B cell (primary cell): Measurements from ENCODE around the gene C12orf56. TPM values are rescaled to one million over a fixed set of nuclear protein-coding genes. Genes with fewer than 3 reads are reported as not detected.

Experiments
- ATAC-seq: fragments of 200-7000 bp; cut with Tn5 transposase; one replicate; pipeline ENCODE4 v1.10.0; 2021; ENCODE audit warnings: low read depth, mild to moderate bottlenecking, moderate number of reproducible peaks, moderate library complexity
- CTCF ChIA-PET: fragments of 350-600 bp; sonication (Branson Sonifier 250); formaldehyde crosslinking; loops from one replicate; lab custom pipeline; 2021; ENCODE audit warnings: antibody characterized with exemption, inconsistent platforms; lab: Charles Lee
- POLR2A ChIA-PET: fragments of 350-600 bp; sonication (Branson Sonifier 250); formaldehyde crosslinking; loops from one replicate; lab custom pipeline; 2021; ENCODE audit warnings: antibody characterized with exemption; lab: Charles Lee
- DNase-seq: peaks from one replicate; pipeline ENCODE4 v3.0.0; 2013
- H2AFZ ChIP-seq: 2 replicates; pipeline ENCODE4 v1.6.1; 2012; ENCODE audit warnings: mild to moderate bottlenecking, low read depth, low read length; ENCODE audit not compliant: insufficient read depth, poor library complexity, severe bottlenecking
- H3K27ac ChIP-seq, 2 donors: 1 replicate in 1 of 2; 2 replicates in 1 of 2; pipeline ENCODE4 v1.5.1; 2012 to 2013; ENCODE audit warnings: low read length in 2 of 2, mild to moderate bottlenecking in 2 of 2, moderate library complexity in 1 of 2
- H3K27me3 ChIP-seq, 4 experiments: fragments of 200-600 bp in 1 of 4; sonication (generic) in 1 of 4; replicated peaks in 1 of 4; 1 replicate in 2 of 4; 2 replicates in 2 of 4; pipeline versions ENCODE4 v1.6.1 to v1.7.0; 2013 to 2016; ENCODE audit warnings: low read length in 3 of 4, mild to moderate bottlenecking in 2 of 4, mixed read lengths in 1 of 4, moderate library complexity in 1 of 4; ENCODE audit not compliant: insufficient read depth in 4 of 4, control insufficient read depth in 3 of 4; ENCODE audit errors: control extremely low read depth in 1 of 4
- H3K36me3 ChIP-seq, 2 experiments: replicated peaks in 1 of 2; 1 replicate in 1 of 2; 2 replicates in 1 of 2; pipeline versions ENCODE4 v1.6.1 to v1.7.1; 2013; ENCODE audit warnings: low read length in 1 of 2; ENCODE audit not compliant: insufficient read depth in 2 of 2, control insufficient read depth in 1 of 2; ENCODE audit errors: control extremely low read depth in 1 of 2, extremely low read depth in 1 of 2
- H3K4me1 ChIP-seq, 2 donors: fragments of 200-600 bp in 1 of 2; sonication (generic) in 1 of 2; 1 replicate in 1 of 2; 2 replicates in 1 of 2; pipeline versions ENCODE4 v1.5.1 to v1.6.1; 2013 to 2017; ENCODE audit warnings: low read length in 2 of 2; ENCODE audit not compliant: control insufficient read depth in 2 of 2, insufficient read depth in 2 of 2
- H3K4me2 ChIP-seq: replicated peaks from 2 replicates; pipeline ENCODE3; 2012; ENCODE audit warnings: mild to moderate bottlenecking, low read depth, low read length; ENCODE audit not compliant: poor library complexity, severe bottlenecking
- H3K4me3 ChIP-seq, 5 experiments: fragments of 200-600 bp in 1 of 5; sonication (generic) in 1 of 5; 1 replicate in 3 of 5; 2 replicates in 2 of 5; pipeline versions ENCODE4 v1.5.1 to v1.7.0; 2011 to 2016; ENCODE audit warnings: low read length in 4 of 5, mild to moderate bottlenecking in 4 of 5, low read depth in 2 of 5, control low read depth in 1 of 5, moderate library complexity in 1 of 5; ENCODE audit not compliant: insufficient read depth in 1 of 5; ENCODE audit errors: control extremely low read depth in 1 of 5, extremely low read depth in 1 of 5
- H3K79me2 ChIP-seq: fragments of 200-600 bp; sonication (generic); one replicate; pipeline ENCODE4 v1.6.0; 2016; ENCODE audit warnings: low read length; ENCODE audit not compliant: control insufficient read depth, insufficient read depth
- H3K9ac ChIP-seq: fragments of 200-600 bp; sonication (generic); 2 replicates; pipeline ENCODE4 v1.6.1; 2017; ENCODE audit warnings: mild to moderate bottlenecking, low read length, moderate library complexity
- H3K9me3 ChIP-seq, 3 donors: one replicate each; pipeline versions ENCODE4 v1.6.1 to v1.7.1; 2013; ENCODE audit warnings: low read length in 2 of 3; ENCODE audit not compliant: control insufficient read depth in 2 of 3, insufficient read depth in 1 of 3; ENCODE audit errors: control extremely low read depth in 1 of 3
- H4K20me1 ChIP-seq: 2 replicates; pipeline ENCODE4 v1.6.0; 2012; ENCODE audit warnings: mild to moderate bottlenecking, low read length; ENCODE audit not compliant: insufficient read depth, control insufficient read depth, poor library complexity, severe bottlenecking
- H3K27ac Mint-ChIP-seq: one replicate; pipeline ENCODE4 v1.8.0; 2021; ENCODE audit warnings: mixed read lengths
- H3K27me3 Mint-ChIP-seq: one replicate; pipeline ENCODE4 v1.8.0; 2021; ENCODE audit warnings: mixed read lengths
- H3K4me1 Mint-ChIP-seq: one replicate; pipeline ENCODE4 v1.8.0; 2021; ENCODE audit warnings: mixed read lengths
- H3K4me3 Mint-ChIP-seq: one replicate; pipeline ENCODE4 v1.8.0; 2021; ENCODE audit warnings: mixed read lengths
- H3K9me3 Mint-ChIP-seq: one replicate; pipeline ENCODE4 v1.8.0; 2022; ENCODE audit warnings: mixed read lengths; ENCODE audit not compliant: insufficient read depth
- EZH2 ChIP-seq: IDR thresholded peaks from 2 replicates; pipeline ENCODE4 v1.6.1; 2012; ENCODE audit warnings: borderline replicate concordance, low read depth, mild to moderate bottlenecking, moderate library complexity, low read length; ENCODE audit not compliant: insufficient read depth, poor library complexity, severe bottlenecking
- WGBS: methylation state at CpG from one replicate; pipeline ENCODE4 v1.1.5; 2013; ENCODE audit warnings: missing lambda C conversion rate; ENCODE audit not compliant: insufficient coverage; 5-methylcytosine and 5-hydroxymethylcytosine counted together
- intact Hi-C: fragments of 100-400 bp; cut with micrococcal nuclease; formaldehyde crosslinking; loops from one replicate; pipeline ENCODE4 v1.10.0; 2022
- polyA plus RNA-seq: library from polyadenylated mRNA; depleted of rRNA; stranded (reverse); fragments of >200 nt; gene quantifications from 2 replicates; pipeline ENCODE4 v1.2.3, GENCODE V29; 2012
- total RNA-seq, 2 donors: library from RNA; stranded (reverse); fragments of 120-200 nt in 1 of 2; gene quantifications; 1 replicate in 1 of 2; 2 replicates in 1 of 2; pipeline versions ENCODE4 v1.2.3 to v1.2.4, GENCODE V29; 2013 to 2022
- TF ChIP-seq, protein P1 (sequence below): fragments of 200-600 bp; IDR thresholded peaks from one replicate; pipeline ENCODE4 v1.8.0; 2022; ENCODE audit warnings: antibody characterized with exemption, mild to moderate bottlenecking

The C12orf56 gene
- total and polyA plus RNA-seq, 2 donors (not counting 1 experiment from before 2014, with no cell fraction given), result not detected

- no peak overlapping the region for H3K4me2 ChIP-seq
- no peak overlapping the region for H3K9ac ChIP-seq
- no peak for TF ChIP-seq EZH2
- TF ChIP-seq, protein P1, sequence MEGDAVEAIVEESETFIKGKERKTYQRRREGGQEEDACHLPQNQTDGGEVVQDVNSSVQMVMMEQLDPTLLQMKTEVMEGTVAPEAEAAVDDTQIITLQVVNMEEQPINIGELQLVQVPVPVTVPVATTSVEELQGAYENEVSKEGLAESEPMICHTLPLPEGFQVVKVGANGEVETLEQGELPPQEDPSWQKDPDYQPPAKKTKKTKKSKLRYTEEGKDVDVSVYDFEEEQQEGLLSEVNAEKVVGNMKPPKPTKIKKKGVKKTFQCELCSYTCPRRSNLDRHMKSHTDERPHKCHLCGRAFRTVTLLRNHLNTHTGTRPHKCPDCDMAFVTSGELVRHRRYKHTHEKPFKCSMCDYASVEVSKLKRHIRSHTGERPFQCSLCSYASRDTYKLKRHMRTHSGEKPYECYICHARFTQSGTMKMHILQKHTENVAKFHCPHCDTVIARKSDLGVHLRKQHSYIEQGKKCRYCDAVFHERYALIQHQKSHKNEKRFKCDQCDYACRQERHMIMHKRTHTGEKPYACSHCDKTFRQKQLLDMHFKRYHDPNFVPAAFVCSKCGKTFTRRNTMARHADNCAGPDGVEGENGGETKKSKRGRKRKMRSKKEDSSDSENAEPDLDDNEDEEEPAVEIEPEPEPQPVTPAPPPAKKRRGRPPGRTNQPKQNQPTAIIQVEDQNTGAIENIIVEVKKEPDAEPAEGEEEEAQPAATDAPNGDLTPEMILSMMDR, result no peak
- no peaks in the 10 kb centered on the region for H3K36me3 ChIP-seq
- no peak overlapping the region for H3K27ac Mint-ChIP-seq
- no peaks in the 10 kb centered on the region for H4K20me1 ChIP-seq
- H3K4me3 Mint-ChIP-seq, result no peak overlapping the region
- peaks cover 19% of the 10 kb centered on the region for H3K27me3 Mint-ChIP-seq
- H3K4me1 Mint-ChIP-seq, result peaks cover 6% of the 10 kb centered on the region
- H3K4me3 ChIP-seq, result no peak overlapping the region
- H3K9me3 Mint-ChIP-seq, result no peaks in the 10 kb centered on the region
- no peak overlapping the region for H2AFZ ChIP-seq
- H3K79me2 ChIP-seq, result no peaks in the 10 kb centered on the region
- no peak overlapping the region for H3K27ac ChIP-seq
- DNase-seq, result no peak
- CTCF ChIA-PET, result interaction anchor here (0.6 kb wide), 1 partner anchor 10 kb away, joined by 3 read pairs; no protein-coding TSS in a partner anchor
- ATAC-seq, result no peak
- intact Hi-C loops, result no loop called here
- H3K9me3 ChIP-seq, result peaks cover 0 to 14% (median 0%) of the 10 kb centered on the region in 3 donors
- peaks cover 0 to 28% (median 9%) of the 10 kb centered on the region in 4 experiments for H3K27me3 ChIP-seq
- POLR2A ChIA-PET, result no interaction called here
- H3K4me1 ChIP-seq, result peaks cover 3 to 11% of the 10 kb centered on the region in 2 donors
- WGBS, result 100% methylated on average over 1 of the region's 6 CpGs
Measured at GRCh38 chr12:64387197-64387816, 3.3 kb downstream of the C12orf56 start.

DNA sequence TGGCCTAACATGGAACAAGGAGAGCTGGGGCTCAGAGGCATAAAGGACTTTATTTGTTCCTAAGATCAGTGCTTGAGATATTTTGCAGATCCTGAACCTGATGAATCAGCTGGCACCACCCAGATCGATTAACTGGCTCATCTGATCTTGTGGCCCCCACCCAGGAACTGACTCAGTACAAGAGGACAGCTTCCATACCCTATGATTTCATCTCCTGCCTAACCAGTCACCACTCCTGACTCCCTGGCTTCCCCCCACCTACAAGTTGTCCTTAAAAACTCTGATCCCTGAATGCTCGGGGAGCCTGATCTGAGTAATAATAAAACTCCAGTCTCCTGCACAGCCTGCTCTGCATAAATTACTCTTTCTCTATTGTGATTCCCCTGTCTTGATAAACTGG is 5.1 kb downstream of the C12orf56 start:
- no peak overlapping the region for H2AFZ ChIP-seq
- CTCF ChIA-PET, result no interaction called here
- POLR2A ChIA-PET, result no interaction called here
- H3K4me1 ChIP-seq, result peaks cover under 1 to 7% of the 10 kb centered on the region in 2 donors
- no peak overlapping the region for H3K4me3 Mint-ChIP-seq
- H3K9ac ChIP-seq, result no peak overlapping the region
- peaks cover 0 to 14% (median 3%) of the 10 kb centered on the region in 4 experiments for H3K27me3 ChIP-seq
- 82% methylated on average over 2 of the region's 2 CpGs for WGBS
- H3K27ac Mint-ChIP-seq, result no peak overlapping the region
- peaks cover 0 to 14% (median 4%) of the 10 kb centered on the region in 3 donors for H3K9me3 ChIP-seq
- H3K4me1 Mint-ChIP-seq, result peaks cover 3% of the 10 kb centered on the region
- H3K79me2 ChIP-seq, result no peaks in the 10 kb centered on the region
- peaks cover 17% of the 10 kb centered on the region for H3K27me3 Mint-ChIP-seq
- TF ChIP-seq, protein P1, result no peak
- no peak for TF ChIP-seq EZH2
- H3K27ac ChIP-seq, result no peak overlapping the region
- peaks cover 2% of the 10 kb centered on the region for H3K9me3 Mint-ChIP-seq
- no peaks in the 10 kb centered on the region for H4K20me1 ChIP-seq
- H3K4me2 ChIP-seq, result no peak overlapping the region
- no peak overlapping the region for H3K4me3 ChIP-seq
- no peak for DNase-seq
- no peak for ATAC-seq
- intact Hi-C loops, result no loop called here
- H3K36me3 ChIP-seq, result no peaks in the 10 kb centered on the region
